GM19240 (cell line): Measurements from ENCODE around the gene XRCC4.

Source experiments
- DNase-seq: peaks from one replicate; pipeline ENCODE4 v3.0.0; 2011; ENCODE audit warnings: low spot score; ENCODE audit not compliant: insufficient read length

Gene XRCC4

GRCh38 chr5:83378624-83379289 lies 301.4 kb downstream of the XRCC4 start:
- no peak for DNase-seq

- no peak for DNase-seq
These were observed 308.5 kb downstream of the XRCC4 start for GRCh38 chr5:83385812-83386211.

- no peak for DNase-seq
These were observed 309.7 kb downstream of the XRCC4 start for GRCh38 chr5:83387041-83387440.

- no peak for DNase-seq
These were observed 311.3 kb downstream of the XRCC4 start for GRCh38 chr5:83388608-83389007.

GRCh38 chr5:83392766-83393503 lies 315.6 kb downstream of the XRCC4 start:
- DNase-seq, result no peak

GRCh38 chr5:83393504-83393866 lies 316.1 kb downstream of the XRCC4 start:
- DNase-seq, result no peak

- DNase-seq, result no peak
These were observed 316.8 kb downstream of the XRCC4 start for GRCh38 chr5:83394190-83394589.

GRCh38 chr5:83396662-83397061 lies 319.3 kb downstream of the XRCC4 start:
- DNase-seq, result no peak

GRCh38 chr5:83397658-83398057 lies 320.3 kb downstream of the XRCC4 start:
- DNase-seq, result no peak

GRCh38 chr5:83400241-83400640 lies 322.9 kb downstream of the XRCC4 start:
- DNase-seq, result no peak

GRCh38 chr5:83400701-83401100 lies 323.4 kb downstream of the XRCC4 start:
- no peak for DNase-seq

- no peak for DNase-seq
These were observed 323.9 kb downstream of the XRCC4 start for GRCh38 chr5:83401122-83401731.

- DNase-seq, result no peak
These were observed 324.4 kb downstream of the XRCC4 start for GRCh38 chr5:83401775-83402174.
